ENCODE measurements around the gene HOXB5. TPM values are rescaled to one million over a fixed set of nuclear protein-coding genes. Genes with fewer than 3 reads are reported as not detected.

Gene HOXB5
- total RNA-seq, 1 experiment from 2014 or later: not detected

DNA sequence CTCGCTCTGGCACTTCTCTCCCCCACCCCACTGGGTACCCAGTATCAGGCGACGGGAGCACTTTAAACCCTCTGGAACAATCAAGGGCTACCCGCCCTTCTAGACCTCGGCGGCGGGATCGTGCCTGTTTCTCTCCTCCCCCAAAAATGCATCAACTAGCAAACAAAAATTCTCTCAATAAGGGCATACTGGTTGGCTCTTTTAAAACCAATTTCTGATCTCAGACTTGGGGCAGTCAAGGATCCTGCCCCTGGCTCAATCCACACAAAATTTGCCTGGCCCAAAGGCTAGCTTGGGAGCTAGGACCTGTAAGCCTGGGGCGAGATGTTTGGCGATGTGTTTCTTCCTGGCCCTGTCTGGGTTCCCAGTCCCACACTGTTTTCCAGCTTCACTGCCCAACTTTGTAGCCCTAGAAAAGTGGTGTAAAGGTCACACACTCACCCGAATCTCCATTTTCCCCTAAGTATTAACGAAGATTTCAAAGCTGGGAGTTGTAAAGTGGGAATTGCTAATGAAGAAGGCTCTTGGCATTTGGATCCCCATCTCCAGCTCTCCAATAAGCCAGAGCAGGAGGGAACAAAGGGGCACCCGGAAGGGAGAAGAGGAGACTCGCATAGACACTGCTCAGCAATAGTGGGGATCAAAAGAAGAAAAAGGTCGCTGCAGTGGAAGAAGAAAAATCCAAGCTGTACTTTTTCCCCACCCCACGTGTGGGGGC lies 34.3 kb downstream of the HOXB5 start:
- H4K91ac ChIP-seq (ENCODE audit: insufficient read length, low read depth, low read length): no peak overlapping the region
- Mint-ChIP-seq H3K36me3 (ENCODE audit: insufficient read depth in 1 of 3, low read depth in 3 of 3) (peaks cover 0 to 2% (median 0%) of the 10 kb centered on the region in 3 experiments; a peak in 2 of 7 replicates), H3K4me1 (peaks cover 4 to 21% of the 10 kb centered on the region in 2 experiments), H3K27me3 (ENCODE audit: low read depth) (peaks cover 97% of the 10 kb centered on the region), H3K4me3 (no peak overlapping the region), H3K9me3 (peaks cover 0 to 6% of the 10 kb centered on the region in 2 experiments; a peak in 2 of 5 replicates), H3K27ac (no peak overlapping the region)
- no peak overlapping the region for H2BK5ac ChIP-seq (ENCODE audit: insufficient read length, low read length)
- H2AK5ac ChIP-seq (ENCODE audit: insufficient read length, low read length): no peak overlapping the region
- H3K79me1 ChIP-seq (ENCODE audit: insufficient read depth, low read depth, low read length, poor library complexity, severe bottlenecking): no peaks in the 10 kb centered on the region
- no peak overlapping the region for H2BK120ac ChIP-seq (ENCODE audit: low read depth, low read length, poor library complexity, severe bottlenecking)
- TF ChIP-seq CTCF (conservative IDR thresholded peaks at IDR 0.05): no peak
- H3T11ph ChIP-seq (ENCODE audit: low read length): no peak overlapping the region
- H4K5ac ChIP-seq (ENCODE audit: insufficient read length, low read depth, low read length): no peak overlapping the region
- no peaks in the 10 kb centered on the region for H3K79me2 ChIP-seq (ENCODE audit: insufficient read depth, low read length)
- H2BK20ac ChIP-seq (ENCODE audit: low read depth, low read length, poor library complexity, severe bottlenecking): no peak overlapping the region
- no peak overlapping the region for H2BK15ac ChIP-seq (ENCODE audit: low read depth, low read length)
- WGBS (ENCODE audit: extremely low coverage, insufficient read length, low lambda C conversion rate): no CpG with 5 or more reads among the region's 16 CpGs
- H3K9ac ChIP-seq (ENCODE audit: extremely low read depth, insufficient read length, low read length): no peak overlapping the region
- H3K4me1 ChIP-seq (ENCODE audit: insufficient read depth, low read length): no peaks in the 10 kb centered on the region
- H2AFZ ChIP-seq (ENCODE audit: low read length): no peak overlapping the region
- H3K23me2 ChIP-seq (ENCODE audit: insufficient read length, low read depth, low read length, poor library complexity, severe bottlenecking): no peaks in the 10 kb centered on the region
- H2BK12ac ChIP-seq (ENCODE audit: insufficient read length, low read depth, low read length): no peak overlapping the region
- H3K27me3 ChIP-seq (ENCODE audit: insufficient read depth, low read length): peaks cover 97% of the 10 kb centered on the region
- no peak overlapping the region for H3K23ac ChIP-seq (ENCODE audit: insufficient read length, low read depth, low read length)
- no peak for DNase-seq
- H3K4ac ChIP-seq (ENCODE audit: low read depth, low read length): no peak overlapping the region
- no peak overlapping the region for H3K18ac ChIP-seq (ENCODE audit: insufficient read length, low read depth, low read length)
- no peaks in the 10 kb centered on the region for H3K9me3 ChIP-seq (ENCODE audit: control insufficient read depth, low read depth, low read length)
- H3K14ac ChIP-seq (ENCODE audit: insufficient read depth, low read length): no peak overlapping the region
- no peak overlapping the region for H3K4me2 ChIP-seq (ENCODE audit: insufficient read depth, insufficient read length, low read length)
- no peak overlapping the region for H3K56ac ChIP-seq (ENCODE audit: insufficient read length, low read depth, low read length)
- H3K27ac ChIP-seq (ENCODE audit: insufficient read length, low read depth, low read length): no peak overlapping the region
- no peak overlapping the region for H4K8ac ChIP-seq (replicated peaks; ENCODE audit: insufficient read length, low read depth, low read length)
- H4K20me1 ChIP-seq (ENCODE audit: control insufficient read depth, insufficient read depth, insufficient read length): no peaks in the 10 kb centered on the region
